ENCODE measurements around the gene VAT1L.

Gene VAT1L

GRCh38 chr16:77788181-77789084 lies at the start of gene VAT1L:
TSS of gene VAT1L (plus strand) at chr16:77788564. CDS start at chr16:77788683, 119 bp downstream.
- peak; percentile 30 for DNase-seq

- no peak for DNase-seq
Observed at GRCh38 chr16:77738706-77739558, 49.4 kb upstream of the VAT1L start.

DNA sequence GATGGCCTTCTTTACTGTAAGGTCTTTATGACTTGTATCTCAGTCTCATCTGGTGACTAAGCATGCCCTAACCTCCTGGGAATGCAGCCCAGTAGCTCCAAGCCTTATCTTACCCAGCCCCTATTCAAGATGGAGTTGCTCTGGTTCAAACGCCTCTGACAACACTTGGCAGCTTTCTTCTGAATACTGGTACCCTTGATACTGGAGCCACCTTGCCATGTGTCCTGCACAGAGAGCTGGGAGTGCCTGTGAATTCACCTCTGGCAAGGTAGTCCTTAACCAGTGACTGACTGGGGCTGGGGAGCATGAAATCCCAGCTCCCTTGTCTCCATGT lies 48.8 kb upstream of the VAT1L start:
- DNase-seq: no peak

- no peak for DNase-seq
Observed at GRCh38 chr16:77744141-77744540, 44.2 kb upstream of the VAT1L start.

- no peak for DNase-seq
Observed at GRCh38 chr16:77745972-77746371, 42.4 kb upstream of the VAT1L start.

DNA sequence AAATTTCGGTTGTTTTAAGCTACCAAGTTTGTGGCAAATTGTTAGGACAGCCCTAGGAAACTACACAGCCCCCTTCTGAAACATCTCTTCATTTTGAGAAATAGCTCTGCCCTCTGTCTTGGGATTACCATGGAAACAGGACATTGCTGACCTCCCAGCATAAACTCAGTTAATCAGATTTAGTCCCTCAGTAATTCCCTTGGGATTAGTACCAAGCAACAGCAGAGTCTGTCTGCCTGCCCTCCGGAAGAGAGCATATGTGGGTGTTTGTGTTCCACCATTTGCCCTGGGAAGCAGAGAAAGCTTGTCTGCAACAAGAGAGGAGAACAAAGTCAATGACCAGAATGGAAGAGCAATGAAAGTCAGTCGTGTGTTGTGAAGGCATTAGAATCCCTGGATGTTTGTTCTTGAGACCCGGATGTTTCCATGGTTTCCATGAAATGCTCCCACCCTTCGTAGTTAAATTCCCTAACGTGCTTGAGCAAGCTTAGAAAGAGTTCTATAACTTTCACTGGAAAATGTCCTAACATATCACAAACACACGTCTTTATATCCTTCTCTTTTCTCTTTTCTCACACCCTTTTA lies 39.9 kb upstream of the VAT1L start:
- DNase-seq: no peak

DNA sequence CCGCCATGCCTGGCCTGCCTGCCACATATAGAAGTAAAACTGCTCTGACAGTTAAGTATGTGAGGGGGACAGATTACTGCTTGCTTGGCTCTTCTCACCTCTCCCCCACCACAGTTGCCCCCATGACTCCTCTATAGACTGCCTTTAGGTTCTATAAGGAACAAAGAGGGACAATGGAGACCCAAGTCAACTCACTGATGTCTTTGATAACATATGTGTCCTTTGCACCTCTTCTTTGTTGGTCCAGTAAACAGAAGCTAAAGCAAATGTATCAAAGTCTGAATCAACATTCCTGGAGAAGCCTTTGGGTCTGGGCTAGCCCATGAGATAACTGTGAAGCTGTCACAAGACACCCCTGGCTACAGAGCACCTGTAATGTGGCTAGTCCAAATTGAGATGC lies 38.9 kb upstream of the VAT1L start:
- no peak for DNase-seq

DNA sequence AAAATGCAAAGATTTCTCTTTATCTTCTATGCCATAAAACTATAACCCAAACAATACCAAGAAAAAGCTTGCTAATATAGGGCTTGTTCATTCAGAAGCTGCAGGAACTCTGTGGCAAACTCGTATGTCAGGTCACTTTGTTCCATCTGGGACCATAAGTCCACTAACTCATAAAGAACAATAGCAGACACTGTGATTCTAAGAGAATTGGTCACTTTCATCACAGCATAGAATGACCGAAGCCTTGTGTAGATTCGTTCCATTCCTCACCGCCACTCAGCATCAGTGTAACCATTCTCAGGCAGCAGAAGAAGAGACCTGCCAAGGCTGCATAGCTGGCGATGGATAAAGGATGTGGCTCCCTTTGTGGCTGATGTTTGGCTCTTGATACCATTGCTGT lies 30.3 kb upstream of the VAT1L start:
- no peak for DNase-seq

DNA sequence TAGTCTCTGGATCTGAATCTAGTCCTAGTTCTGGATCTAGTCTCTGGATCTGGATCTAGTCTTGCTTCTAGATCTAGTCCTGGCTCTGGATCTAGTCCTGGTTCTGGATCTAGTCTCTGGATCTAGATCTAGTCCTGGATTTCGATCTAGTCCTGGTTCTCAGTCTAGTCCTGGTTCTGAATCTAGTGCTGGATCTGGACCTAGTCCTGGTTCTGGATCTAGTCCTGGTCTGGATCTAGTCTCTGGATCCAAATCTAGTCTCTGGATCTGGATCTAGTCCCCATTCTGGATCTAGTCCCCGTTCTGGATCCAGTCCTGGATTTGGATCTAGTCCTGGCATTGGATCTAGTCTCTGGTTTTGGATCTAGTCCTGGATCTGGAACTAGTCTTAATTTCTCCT lies 29.9 kb upstream of the VAT1L start:
- DNase-seq: no peak

DNA sequence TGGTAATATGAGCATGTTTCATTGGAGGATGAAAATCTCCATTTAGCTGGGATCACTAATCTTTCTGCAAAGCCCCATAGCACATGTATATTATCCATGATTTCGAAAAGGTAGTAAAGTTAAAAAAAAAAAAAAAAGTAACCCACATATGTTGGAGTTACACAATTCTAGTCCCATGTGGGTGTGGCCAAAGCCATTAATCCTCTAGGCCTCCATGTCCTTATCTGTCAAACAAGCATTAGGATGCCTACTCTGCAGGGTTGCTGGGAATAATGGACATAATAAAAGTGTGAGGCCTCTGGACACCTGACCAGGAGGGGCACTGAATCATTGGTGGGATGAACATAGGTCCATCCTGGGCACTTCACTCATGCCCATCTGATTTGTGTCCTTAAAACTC lies 29.2 kb upstream of the VAT1L start:
- no peak for DNase-seq

GRCh38 chr16:77759821-77760220 lies 28.5 kb upstream of the VAT1L start:
- no peak for DNase-seq

GRCh38 chr16:77760800-77761199 lies 27.6 kb upstream of the VAT1L start:
- no peak for DNase-seq

GRCh38 chr16:77761204-77761603 lies 27.2 kb upstream of the VAT1L start:
- no peak for DNase-seq

DNA sequence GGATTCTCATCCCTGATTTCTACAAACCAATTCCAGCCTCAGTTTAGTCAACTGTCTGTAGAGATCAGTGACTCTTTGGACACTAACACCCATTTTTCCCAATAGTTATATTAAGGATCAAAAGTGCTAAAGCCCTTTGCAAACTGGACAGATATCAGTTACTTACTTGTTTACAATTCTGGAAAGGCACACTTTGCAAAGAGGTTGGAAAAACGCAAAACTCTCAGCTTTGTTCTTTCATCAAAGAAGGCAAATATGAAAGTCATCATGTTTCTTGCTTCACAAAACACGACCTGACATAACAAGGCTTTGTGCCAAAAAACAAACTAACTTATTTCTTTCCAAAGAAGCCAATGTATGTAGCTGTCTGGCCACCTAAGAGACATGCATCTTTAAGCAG lies 26.1 kb upstream of the VAT1L start:
- no peak for DNase-seq

- no peak for DNase-seq
Observed at GRCh38 chr16:77763994-77764393, 24.4 kb upstream of the VAT1L start.

DNA sequence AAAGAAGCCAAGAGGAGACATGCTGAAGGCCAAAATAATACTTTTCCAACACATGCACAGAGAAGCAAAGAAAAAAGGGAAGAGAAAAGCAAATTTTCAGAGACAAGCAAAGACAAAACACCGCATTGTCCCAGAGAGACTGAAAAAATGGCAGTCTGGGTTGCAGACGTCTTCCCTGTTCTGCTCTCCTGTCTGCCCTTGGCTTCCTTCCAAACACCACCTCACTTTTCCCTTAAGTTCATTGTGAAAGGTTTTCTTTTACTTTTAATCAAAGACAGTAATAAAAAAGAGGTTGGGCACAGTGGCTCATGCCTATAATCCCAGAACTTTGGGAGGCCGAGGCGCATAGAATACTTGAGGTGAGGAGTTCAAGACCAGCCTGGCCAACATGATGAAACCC lies 21.2 kb upstream of the VAT1L start:
- no peak for DNase-seq

GRCh38 chr16:77767826-77768225 lies 20.5 kb upstream of the VAT1L start:
- no peak for DNase-seq

DNA sequence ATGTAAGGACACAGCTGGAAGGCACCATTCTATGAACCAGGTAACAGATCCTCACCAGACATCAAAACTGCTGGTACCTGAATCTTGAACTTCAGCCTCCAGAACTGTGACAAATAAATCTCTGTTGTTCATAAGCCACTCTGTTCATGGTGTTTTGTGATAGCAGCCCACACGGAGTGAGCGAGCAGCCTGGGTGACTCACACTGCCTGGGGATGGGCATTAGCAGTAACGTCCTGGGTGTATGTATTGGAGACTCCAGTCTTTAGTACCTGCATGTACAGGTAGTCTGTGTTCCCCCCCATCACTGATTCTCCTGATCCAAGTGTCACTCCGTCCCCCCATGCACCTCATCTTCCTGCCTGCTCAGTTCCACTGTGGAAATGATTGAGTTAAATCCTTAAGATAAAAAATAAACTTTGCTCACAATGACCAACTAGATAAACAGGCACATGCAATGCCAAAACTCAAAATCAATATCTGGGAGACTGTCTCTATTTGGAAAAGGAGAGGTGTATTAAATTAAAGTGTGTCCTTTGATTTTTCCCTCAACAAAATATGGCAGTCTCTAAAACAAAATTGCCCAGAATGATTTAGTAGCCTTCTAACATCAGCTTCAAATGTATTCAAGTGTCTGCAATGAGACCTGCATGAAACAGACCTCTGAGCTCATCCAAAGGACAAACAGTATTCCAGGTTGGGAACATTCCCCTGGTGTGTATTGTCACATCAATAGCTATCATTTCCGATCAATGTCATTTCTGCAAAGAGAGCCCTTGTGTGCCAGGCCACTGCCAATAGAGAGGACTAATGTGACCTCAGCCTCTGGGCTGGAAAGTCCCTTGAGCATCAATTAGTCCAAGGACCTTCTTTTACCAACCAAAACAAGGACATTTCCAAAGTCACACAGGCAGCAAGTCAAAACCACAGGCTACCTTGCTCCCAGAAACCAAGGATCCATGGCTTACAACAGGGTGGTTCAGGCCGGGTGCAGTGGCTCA lies 12.2 kb upstream of the VAT1L start:
- DNase-seq: no peak

- no peak for DNase-seq
Observed at GRCh38 chr16:77777745-77778144, 10.6 kb upstream of the VAT1L start.

DNA sequence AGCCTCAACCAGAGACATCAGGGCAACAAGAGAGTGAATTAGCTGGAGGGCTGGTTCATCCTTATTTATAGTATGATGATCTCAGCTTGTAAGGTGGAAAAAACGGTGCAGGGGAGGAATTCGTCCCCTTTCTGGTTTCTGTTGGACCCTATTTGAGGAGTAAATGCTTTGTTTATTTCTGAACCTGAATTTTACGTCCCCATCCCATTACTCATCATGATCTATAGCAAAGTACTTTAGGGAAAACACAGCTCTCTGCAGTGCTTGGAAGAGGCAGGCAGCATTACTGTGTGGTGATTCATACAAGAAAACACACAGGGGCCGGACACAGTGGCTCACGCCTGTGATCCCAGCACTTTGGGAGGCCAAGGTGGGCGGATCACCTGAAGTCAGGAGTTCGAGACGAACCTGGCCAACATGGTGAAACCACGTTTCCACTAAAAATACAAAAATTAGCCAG lies 8.0 kb upstream of the VAT1L start:
- DNase-seq: no peak

DNA sequence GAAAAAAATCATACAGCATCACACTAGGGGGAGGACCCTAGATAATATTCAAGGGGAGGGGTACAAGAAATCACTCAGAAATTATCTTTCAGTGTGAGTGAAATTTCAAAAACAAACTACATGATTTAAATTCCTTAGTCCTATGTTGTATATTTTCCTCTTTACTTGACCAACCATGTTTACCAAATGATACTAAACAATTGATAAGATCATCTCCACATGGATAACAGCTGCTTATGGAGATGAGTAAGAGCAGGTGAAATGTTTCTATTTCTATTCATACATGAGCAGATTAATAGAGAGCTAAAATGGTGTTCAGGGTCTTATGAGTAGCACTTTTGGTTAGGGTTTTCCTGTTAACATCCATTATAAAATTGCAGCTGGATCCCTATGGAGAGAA lies 7.3 kb upstream of the VAT1L start:
- no peak for DNase-seq

DNA sequence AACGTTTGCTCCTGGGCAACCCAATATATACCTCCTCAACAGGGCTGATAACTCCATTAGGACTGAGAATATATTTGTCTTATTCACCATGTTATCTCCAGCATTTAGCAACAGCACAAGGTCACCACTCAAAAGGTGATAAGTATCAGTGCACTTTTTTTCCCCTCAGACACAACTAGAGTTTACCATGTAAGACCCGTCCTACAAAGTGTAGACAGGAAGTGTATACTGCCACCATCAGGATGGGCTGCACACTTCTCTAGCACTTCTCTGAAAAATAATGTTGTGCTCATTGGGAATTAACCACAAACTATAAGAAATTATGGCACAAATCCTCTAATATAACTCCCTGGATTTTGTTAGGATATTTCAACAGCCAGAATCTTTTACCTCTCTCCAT lies 5.7 kb upstream of the VAT1L start:
- DNase-seq: no peak
